Measurements from ENCODE around the gene THSD7B. TPM values are rescaled to one million over a fixed set of nuclear protein-coding genes. Genes with fewer than 3 reads are reported as not detected.

Gene THSD7B
- not detected in 5 replicates for total RNA-seq (2022; extraction: Qiagen RNA extraction)

DNA sequence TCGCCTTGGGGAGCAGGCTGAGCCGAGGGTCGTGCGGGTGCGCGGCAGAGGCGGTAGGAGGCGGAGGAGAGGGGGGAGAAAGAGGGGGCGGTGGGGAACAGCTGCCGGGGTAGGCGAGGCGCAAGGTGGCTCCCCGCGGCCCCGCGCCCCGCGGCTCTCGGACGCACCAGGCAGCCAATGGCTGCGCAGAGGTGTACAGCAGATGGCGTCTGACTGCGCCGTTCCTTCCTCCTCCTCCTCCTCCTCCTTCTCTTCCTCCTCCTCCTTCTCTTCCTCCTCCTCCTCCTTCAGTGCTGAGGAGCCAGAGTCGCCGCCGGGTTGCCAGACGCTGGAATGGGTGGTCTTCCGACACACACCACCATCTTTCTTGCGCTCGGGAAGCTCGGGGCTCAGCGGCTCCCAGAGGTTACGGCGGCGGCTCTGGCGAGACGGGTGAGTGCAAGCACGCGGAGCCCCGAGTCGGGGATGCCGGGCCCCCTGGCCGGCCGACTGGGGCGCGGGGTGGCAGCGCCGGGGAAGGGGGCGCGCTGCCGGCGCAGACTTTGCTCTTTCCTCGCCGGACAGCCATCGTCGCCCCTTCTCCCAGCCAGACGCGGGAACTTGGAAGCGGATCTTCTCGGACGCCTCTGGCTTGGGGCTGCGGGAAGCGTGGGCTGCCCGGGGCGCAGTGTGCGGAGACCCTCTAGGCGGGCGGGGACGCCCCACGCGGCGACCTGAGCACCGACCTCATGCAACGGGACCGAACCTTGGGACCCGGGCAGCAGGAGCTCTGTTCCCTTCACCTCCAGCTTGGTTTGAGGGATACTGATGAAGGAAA lies at the start of gene THSD7B:
TSS of gene THSD7B (plus strand) at position 290 of the 817 bp plus-strand sequence. CDS start 116,634 bp downstream, outside the sequence.

